ENCODE data around the gene CLTCL1.

CLTCL1 gene

GRCh38 chr22:19150482-19151328 lies 140.8 kb downstream of the CLTCL1 start:
- no peak for DNase-seq (ENCODE audit: low read depth)

- DNase-seq (ENCODE audit: low read depth), result no peak
Measured at GRCh38 chr22:19149991-19150390, 141.5 kb downstream of the CLTCL1 start, which contains the start of gene GSC2. Gene GSC2 (minus strand): TSS chr22:19150292. CDS start chr22:19150283, 9 bp downstream.

- DNase-seq (ENCODE audit: low read depth), result no peak
Measured at GRCh38 chr22:19149047-19149883, 142.3 kb downstream of the CLTCL1 start.

GRCh38 chr22:19148417-19149046 lies 143.0 kb downstream of the CLTCL1 start:
- no peak for DNase-seq (ENCODE audit: low read depth)

- no peak for DNase-seq (ENCODE audit: low read depth)
Measured at GRCh38 chr22:19147195-19147780, 144.2 kb downstream of the CLTCL1 start.

- no peak for DNase-seq (ENCODE audit: low read depth)
Measured at GRCh38 chr22:19146215-19146968, 145.1 kb downstream of the CLTCL1 start.

- no peak for DNase-seq (ENCODE audit: low read depth)
Measured at GRCh38 chr22:19143967-19144400, 147.5 kb downstream of the CLTCL1 start.

GRCh38 chr22:19143212-19143611 lies 148.3 kb downstream of the CLTCL1 start:
- no peak for DNase-seq (ENCODE audit: low read depth)

GRCh38 chr22:19142394-19142793 lies 149.1 kb downstream of the CLTCL1 start:
- DNase-seq (ENCODE audit: low read depth), result no peak

- DNase-seq (ENCODE audit: low read depth), result no peak
Measured at GRCh38 chr22:19139974-19140373, 151.5 kb downstream of the CLTCL1 start.

GRCh38 chr22:19139001-19139356 lies 152.5 kb downstream of the CLTCL1 start:
- DNase-seq (ENCODE audit: low read depth), result no peak

- no peak for DNase-seq (ENCODE audit: low read depth)
Measured at GRCh38 chr22:19138217-19139000, 153.1 kb downstream of the CLTCL1 start.

GRCh38 chr22:19137384-19138216 lies 153.9 kb downstream of the CLTCL1 start:
- DNase-seq (ENCODE audit: low read depth), result no peak

- DNase-seq (ENCODE audit: low read depth), result no peak
Measured at GRCh38 chr22:19136915-19137314, 154.6 kb downstream of the CLTCL1 start.

GRCh38 chr22:19134874-19135273 lies 156.6 kb downstream of the CLTCL1 start:
- no peak for DNase-seq (ENCODE audit: low read depth)

- no peak for DNase-seq (ENCODE audit: low read depth)
Measured at GRCh38 chr22:19134176-19134831, 157.2 kb downstream of the CLTCL1 start.

- no peak for DNase-seq (ENCODE audit: low read depth)
Measured at GRCh38 chr22:19133561-19133960, 158.0 kb downstream of the CLTCL1 start.

- DNase-seq (ENCODE audit: low read depth), result no peak
Measured at GRCh38 chr22:19132693-19133400, 158.7 kb downstream of the CLTCL1 start.

Measured in activated T-helper 9 cell treated with anti-CD3 and anti-CD28 coated beads, Interleukin-2, amount 50 U/mL, for 16 hours (primary cell).